GM21528 (cell line): ENCODE data around the gene STMND1.
"Not testable (repeated sequence)": the region's sequence is repeated elsewhere in the genome, so short reads cannot be mapped to it uniquely, and the experiment has no call there.

ENCODE experiments used
- ATAC-seq: cut with Tn5 transposase; IDR thresholded peaks from one replicate; pipeline ENCODE4 v1.9.1; 2021; ENCODE audit warnings: mild to moderate bottlenecking, moderate library complexity; ENCODE audit not compliant: unreplicated experiment, low FRiP score

The STMND1 gene

DNA sequence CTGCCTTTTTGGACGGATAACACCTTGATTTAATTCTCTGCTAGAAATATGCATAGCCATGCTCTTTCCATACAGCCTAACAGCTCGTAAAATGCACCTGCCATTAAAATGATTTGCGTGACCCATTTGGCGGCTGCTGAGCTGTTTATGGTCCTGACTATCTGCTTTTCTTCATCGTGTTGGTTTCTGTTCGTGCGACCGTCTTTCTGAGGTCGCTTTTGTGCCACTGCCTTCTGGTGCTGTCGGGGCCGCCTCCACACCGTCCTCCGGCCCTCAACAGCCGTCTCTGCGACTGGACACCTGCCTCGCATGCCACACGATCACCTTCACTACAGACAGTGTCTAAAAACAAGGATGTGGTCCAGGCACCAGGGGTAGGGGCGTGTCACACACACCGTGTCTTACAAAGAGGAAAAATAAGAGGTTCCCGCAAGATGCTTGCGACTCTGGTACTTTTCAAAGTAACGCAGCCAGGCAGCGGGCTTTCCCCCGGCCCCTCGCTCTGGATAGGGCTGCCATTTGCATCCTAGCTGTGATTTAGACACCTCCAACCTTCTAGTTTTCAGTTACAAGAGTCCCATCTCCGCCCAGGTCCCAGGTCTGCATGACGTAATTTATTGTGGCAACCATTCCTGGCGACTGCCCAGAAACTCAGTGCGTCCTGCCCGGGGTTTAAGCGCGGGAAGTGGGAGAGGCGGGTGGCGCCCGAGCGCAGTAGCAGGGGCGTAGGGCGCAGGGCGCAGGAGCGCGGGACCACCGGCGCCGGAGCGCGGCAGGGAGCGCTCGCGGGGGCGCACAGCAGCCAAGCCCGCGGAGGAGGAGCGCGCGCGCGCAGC lies at the start of gene STMND1:
TSS of gene STMND1 (plus strand) at position 629 of the 836 bp plus-strand sequence. CDS start 208 bp downstream, outside the sequence.
- ATAC-seq = no peak

DNA sequence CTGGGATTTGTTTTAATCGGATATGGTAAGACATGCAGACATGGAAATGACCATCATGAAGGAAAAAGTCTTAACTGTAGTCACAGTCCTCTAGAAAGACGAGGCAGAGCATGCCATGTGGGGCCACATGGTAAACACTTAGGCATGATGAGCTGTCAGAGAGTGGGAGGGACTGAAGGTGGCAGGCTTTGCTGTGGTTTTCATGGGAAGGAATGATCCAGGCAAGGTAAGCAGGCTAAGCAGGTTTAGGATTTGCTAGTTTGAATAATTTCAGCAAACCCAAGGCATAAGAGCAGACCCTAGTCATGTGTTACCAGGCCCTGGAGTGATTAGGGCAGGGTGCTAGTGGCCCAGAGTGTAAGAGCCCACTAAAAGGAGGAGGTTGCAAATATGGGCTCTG lies 47.2 kb upstream of the STMND1 start:
- ATAC-seq = no peak

DNA sequence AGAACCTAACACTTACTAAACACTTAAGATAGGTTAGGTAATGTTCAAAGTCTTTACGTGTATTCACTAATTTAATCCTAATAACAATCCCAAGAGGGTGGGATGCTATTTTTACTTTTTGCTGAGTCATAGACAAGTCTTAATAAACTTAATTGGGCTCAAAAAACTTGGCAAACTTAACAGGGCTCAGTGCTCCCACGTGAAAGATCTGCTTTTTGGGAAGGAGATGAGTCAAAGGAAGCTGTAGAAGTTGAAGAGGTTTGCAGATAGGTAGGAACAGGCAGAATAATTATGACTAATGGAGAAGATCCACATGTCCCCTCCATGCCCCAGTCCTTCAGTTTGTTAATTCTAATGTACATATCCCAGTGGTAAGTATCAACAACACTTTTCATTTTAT lies 44.5 kb upstream of the STMND1 start:
- ATAC-seq = no peak

DNA sequence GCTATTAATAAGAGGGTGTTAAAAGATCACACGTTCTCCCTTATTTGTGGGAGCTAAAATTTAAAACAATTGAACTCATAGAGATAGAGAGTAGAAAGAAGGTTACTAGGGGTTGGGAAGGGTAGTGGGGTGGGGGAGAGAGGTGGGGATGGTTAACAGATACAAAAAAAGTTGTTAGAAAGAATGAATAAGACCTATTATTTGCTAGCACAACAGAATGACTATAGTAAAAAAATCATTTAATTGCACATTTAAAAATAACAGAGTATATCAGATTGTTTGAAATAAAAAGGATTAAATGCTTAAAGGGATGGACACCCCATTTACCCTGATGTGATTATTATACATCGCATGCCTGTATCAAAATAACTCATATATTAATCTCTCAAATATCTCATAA lies 43.3 kb upstream of the STMND1 start:
- no peak for ATAC-seq

DNA sequence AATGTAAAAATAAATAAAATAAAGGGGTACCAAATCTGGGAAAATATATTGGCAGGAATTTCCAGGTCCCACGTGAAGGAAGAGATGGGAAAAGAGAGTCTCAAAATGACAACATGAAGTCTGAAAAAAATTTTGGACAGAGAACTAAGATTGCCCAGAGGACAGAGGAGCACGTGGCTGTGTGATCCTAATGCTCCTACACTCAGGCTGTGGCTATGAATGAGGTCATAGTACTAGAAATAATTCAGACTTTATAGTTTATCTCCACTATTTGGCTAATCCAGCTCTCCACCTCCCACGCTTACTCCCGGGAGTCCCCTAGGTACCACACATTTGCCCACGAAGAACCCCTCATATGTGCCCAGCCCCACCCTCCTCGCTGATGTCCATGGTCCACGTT lies 42.8 kb upstream of the STMND1 start:
- no peak for ATAC-seq

DNA sequence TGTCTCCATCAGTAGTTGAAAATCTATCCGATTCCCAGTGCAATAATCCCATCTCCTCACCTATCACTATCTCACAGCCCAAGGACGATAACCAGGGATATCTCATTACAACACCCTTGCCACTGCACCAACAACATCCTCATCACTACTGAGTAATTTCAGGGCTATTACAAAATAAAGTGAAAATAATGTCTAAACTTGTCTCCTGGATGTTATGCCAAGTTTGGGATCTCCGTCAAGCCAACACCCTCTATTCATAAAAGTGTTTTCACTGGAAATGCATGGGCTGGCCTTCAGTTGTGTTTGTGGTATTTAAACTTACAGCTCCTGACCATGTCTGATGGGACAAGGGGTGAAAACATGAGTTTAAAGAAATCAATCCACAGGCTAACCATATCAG lies 42.0 kb upstream of the STMND1 start:
- ATAC-seq = no peak

DNA sequence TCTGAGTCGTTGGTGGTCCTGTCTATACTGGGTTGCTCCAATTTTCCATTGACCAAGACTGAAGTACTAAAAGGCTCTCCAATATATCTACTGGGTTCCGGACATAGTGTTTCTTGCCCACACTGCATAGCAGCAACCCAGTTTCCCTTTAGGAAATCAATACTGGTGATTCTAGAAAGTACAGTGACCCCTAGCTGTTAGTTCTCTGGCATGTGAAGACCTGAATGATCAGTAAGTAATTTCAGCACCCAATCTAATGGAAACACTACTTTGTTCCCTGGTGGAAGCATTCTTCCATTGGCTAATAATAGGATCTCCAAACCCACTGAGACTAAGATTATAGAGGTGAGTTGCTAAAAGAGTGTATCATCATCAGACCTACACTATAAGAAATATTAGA lies 40.8 kb upstream of the STMND1 start:
- no peak for ATAC-seq

DNA sequence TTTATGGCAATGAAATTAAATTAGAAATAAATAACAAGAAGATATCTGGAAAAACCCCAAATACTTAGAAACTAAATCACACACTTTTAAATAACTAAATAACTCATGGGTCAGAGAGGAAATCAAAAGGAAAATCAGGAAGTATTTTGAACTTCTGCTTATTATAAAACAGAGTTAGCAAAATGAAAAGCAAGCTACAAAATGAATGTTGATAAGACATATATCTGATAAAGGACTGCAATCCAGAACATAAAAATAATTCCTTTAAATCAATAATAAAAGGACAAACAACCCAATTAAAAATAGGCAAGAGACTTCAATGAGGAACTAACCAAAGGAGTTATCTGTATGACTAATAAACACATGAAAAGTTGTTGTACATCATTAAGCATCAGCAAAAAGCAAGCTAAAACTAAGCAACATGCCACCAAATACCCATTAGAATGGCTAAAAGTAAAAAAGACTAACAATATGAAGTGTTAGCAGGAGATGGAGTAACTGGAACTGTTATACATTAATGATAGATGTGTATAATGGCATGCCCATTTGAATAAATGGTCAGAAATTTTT lies 38.9 kb upstream of the STMND1 start:
- no peak for ATAC-seq

DNA sequence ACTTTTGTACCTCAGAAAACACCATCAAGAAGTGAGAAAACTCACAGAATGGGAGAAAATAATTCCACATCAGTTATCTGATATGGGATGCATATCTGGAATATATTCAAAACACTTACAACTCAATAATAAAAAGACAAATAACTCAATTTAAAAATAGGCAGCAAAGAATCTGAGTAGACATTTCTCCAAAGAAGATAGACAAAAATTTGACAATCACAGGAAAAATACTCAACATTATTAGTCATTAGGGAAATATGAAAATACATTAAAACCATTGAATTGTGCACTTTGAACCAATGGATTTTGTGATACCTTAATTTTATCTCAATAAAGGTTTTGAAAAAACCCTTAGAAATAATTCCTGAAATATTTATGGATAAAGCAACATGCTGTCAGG lies 36.9 kb upstream of the STMND1 start:
- no peak for ATAC-seq

DNA sequence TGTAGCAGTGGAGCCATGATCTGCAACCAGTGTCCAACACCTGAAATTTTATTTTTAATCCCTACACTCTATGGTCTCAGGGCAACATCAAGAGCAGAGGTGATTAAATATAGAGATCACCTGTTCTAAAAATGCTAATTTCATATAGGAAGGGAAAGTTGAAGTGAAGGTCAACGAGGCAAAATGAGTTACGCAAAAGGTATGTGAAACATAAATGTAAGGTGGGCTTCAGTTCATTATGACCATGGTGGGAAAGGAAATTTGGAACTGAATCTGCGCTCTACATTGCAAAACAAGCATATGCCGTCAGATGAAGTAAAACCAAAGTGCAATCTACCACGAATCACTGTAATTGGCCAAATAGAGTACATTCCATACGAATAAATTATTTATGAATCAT lies 35.2 kb upstream of the STMND1 start:
- no peak for ATAC-seq

DNA sequence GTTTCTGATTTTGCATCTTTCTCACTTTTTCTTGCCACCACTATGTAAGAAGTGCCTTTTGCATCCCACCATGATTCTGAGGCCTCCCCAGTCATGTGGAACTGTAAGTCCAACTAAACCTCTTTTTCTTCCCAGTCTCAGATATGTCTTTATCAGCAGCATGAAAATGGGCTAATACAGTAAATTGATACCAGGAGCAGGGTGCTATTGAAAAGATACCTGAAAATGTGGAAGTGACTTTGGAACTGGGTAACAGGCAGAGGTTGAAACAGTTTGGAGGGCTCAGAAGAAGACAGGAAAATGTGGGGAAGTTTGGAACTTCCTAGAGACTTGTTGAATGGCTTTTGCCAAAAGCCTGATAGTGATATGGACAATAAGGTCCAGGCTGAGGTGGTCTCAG lies 32.9 kb upstream of the STMND1 start:
- ATAC-seq = not testable (repeated sequence)

DNA sequence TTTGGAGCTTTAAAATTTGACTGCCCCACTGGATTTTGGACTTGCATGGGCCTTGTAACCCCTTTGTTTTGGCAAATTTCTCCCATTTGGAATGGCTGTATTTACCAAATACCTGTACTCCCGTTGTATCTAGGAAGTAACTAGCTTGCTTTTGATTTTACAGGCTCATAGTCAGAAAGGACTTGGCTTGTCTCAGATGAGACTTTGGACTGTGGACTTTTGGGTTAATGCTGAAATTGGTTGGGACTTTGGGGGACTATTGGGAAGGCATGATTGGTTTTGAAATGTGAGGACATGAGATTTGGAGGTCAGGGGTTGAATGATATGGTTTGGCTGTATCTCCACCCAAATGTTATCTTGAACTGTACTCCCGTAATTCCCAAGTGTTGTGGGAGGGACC lies 31.4 kb upstream of the STMND1 start:
- ATAC-seq = not testable (repeated sequence)

DNA sequence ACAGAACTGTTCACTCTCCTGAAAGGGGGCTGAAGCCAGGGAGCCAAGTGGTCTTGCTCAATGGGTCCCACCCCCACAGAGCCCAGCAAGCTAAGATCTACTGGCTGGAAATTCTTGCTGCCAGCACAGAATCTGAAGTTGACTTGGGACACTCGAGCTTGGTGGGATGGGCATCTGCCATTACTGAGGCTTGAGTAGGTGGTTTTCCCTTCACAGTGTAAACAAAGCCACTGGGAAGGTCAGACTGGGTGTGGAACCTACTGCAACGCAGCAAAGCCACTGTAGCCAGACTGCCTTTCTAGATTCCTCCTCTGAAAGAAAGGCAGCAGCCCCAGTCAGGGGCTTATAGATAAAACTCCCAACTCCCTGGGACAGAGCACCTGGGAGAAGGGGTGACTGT lies 28.3 kb upstream of the STMND1 start:
- ATAC-seq = not testable (repeated sequence)

DNA sequence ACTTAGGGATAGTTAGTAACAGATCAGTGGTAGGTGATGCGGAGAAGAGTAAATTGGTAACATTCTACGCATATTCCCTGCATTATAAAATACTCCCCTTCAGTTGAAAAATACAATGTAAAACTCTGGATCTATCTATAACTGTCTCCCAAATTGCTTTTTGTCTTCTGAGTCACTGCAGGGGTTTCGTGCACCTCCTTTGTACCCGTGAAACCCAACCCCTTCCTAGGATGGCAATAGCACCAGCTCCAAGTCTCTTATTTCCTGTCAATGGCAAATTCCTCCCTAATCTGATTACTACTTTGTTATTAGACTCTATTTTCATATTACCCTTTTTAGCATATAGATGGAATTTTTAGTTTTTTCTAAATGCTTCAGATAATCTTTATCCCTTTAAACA lies 20.6 kb upstream of the STMND1 start:
- no peak for ATAC-seq

DNA sequence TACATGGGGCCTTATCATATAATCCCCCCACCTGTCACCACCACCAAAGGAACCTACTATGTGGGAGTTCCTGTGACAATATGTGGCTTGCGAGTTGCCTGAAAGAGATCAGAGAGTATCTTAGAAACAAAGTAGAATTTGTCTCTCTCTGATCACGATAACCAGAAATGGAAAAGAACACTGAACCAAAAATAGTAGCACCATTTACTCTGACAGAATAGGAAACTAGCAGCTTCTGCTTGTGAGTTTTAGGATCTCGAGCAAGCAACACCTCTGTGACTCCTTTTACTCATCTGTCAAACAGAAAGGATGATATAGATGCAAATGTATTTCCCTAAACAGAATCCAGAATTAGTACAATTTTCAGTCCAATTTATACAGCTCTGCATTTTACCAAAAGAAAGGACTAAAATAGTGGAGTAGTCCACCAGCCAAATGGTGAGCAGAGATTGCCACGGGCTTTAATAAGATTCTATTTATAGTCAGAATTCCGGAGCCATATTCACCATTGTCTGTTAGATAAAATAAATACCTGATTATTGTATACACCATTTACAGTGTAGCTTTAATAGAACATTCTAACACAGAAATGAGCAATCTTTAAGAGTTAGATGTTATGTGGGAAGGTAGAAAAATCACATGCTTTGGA lies 19.9 kb upstream of the STMND1 start:
- ATAC-seq = no peak

DNA sequence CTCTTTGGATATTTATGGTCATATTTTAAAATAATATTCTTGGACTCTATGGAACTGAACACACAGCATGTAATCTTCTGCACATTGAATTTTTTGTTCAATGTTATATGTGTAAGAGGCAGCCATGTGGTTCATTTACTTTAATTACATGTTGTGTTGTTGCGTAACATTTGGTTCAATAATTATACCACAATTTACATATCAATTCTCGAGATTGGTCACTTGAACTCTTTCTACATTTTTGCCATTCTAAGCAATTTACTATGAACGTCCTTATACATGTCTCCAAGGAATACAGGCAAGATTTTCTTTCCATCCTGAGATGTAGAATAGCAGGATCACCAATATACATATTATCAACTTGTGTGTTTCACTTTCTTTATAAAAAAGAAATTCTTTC lies 18.5 kb upstream of the STMND1 start:
- ATAC-seq = no peak

DNA sequence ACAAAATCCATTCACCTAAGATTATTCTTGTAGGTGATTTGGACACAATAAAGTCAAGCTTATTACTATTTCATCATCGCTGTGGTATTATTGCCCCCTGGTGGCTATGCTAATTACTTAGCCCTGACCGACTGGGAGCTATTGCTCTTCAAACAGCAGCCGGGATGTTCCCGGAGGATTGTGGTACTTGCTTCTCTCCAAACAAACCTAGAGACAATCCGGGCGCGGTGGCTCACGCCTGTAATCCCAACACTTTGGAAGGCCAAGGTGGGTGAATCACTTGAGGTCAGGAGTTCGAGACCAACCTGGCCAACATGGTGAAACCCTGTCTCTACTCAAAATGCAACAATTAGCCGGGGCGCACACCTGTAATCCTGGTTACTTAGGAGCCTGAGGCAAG lies 15.4 kb upstream of the STMND1 start:
- ATAC-seq = no peak

DNA sequence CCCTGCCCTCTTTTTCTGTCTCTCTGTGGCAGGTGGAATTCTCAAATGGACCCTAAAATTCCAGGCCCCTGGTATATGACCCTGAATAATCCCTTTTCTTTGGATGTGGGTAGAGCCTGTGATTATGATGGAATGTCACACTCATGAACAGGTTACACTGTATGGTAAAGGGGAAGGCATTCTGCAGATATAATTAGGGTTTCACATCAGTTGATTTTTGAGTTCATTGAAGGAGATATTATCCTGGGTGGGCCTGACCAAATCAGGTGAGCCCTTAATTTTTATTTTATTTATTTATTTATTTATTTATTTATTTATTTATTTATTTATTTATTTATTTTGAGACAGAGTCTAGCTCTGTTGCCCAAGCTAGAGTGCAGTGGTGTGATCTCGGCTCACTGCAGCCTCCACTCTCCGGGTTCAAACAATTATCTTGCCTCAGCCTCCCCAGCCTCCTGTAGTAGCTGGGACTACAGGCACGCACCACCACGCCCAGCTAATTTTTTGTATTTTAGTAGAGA lies 13.7 kb upstream of the STMND1 start:
- no peak for ATAC-seq

DNA sequence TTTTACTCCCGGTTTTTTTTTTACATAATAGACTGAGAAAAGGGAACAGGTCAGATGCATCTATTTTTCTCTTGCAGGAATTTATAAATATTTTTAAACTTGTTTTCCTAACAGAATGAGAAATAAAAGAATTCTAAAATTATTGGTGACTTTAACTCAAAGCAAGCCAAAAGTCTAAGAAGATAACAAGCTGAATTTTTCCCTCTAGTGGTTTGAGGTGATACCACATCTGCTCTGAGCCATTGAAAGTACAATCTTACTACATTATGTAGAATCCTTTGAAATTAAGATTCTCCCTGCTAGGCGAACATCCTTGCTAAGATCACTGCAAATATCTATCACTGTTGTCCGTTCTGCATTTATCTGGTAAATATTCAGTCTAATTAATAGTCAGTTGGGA lies 10.7 kb upstream of the STMND1 start:
- ATAC-seq = no peak

DNA sequence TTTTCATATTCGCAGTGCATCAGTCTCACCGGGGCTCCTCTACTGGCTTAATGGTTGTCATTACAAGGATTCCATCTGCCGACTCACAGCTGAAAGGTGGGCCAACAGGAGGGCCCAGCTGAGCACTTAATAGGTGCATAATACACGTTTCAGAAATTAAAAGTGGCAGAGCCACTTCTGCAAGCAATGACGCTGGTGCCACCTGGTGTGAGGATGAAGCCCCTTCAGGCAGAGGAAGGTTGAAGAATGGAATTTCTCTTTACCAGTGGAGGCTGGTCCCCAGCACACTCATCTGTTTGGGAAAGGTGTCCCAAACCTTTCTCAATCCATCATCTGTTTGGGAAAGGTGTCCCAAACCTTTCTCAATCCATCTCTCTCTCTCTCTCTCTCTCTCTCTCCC lies 8.2 kb upstream of the STMND1 start:
- ATAC-seq = no peak

DNA sequence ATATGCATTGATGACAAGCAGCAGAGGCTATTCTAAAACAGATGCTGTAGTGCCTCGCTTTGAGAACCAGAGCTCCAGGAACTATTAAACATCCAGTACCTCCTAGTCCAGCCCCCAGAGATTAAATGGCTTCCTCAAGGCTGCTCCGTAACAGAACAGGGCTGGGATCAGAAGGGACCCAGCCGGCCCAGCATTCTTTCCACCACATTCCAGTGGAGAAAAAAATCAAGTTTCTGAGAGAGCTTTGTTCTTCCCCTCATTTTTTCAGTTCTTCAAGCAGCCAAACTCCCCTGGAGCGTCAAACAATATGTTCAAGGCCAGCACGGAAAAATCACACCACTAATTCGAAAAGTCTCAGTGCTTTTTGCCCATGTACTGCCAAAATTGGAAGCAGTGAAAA lies 5.8 kb upstream of the STMND1 start:
- no peak for ATAC-seq

DNA sequence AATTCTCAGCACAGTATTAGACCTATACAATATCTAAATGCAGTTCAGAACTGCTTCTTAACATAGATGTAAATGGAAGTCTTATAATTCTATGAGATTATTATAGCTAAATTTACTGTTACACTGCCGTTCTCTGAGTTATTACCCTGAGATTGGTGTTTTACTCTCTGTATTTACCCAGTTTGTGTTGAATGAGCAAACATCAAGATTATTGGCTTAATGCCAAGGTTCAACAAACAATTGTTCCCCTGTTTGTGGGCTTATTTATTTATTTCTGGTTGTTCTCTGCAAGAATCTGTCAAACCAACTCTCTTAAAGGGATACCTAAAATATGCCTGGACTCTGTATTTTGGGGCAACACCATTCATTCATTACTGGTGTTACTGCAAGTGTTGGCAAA lies 5.2 kb upstream of the STMND1 start:
- no peak for ATAC-seq
